Measurements from ENCODE around the gene ABO.
A peak's percentile ranks its signal among the peaks of the same experiment; 100 is the strongest.
"Not testable (repeated sequence)": the region's sequence is repeated elsewhere in the genome, so short reads cannot be mapped to it uniquely, and the experiment has no call there.

Gene ABO

GRCh38 chr9:133225171-133226011 lies 49.6 kb downstream of the ABO start:
- no peak for DNase-seq (ENCODE audit: low read depth)

DNA sequence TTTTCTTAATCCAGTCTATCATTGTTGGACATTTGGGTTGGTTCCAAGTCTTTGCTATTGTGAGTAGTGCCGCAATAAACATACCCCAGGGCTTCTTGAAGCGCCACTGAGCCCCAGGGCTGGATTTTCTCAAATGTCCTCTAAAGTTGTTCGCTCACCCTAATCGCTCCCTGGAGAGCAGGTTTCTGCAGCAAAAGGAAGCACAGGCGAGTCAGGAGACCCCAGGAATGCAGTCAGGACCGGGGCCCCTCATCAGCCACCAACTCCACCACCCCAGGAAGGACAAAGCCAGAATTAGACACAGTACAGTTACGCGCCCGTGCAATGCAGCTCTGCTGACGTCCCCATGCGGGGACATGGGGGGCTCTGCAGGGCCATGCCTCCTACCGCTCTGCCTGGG lies 50.2 kb downstream of the ABO start:
- DNase-seq (ENCODE audit: low read depth): no peak

DNA sequence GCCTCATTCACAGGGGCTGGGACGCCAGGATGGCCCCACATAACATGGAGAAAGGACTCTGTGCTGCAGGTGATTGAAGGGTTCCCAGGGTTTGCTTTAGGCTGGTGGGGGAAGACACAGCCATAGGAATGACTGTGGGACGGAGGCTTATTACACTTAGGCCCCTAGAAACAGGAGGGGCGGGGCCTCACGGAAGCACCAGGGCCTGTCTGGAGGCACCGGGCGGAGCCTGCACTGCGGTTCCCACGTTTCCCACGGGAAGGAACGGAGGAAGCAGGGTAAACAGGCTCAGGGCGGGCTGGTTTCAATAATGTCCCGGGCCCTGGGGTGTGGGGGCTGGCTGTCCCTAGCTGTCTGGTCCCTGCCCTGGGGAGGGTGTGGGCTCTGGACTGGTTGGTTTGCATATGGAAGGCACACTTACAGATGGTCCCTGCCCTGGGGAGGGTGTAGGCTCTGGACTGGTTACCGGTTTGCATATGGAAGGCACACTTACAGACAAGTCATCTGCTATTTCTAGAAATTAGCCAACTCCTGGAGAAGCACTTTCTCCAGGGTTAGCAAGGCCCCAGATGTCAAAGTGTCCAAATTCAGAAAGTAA lies 51.7 kb downstream of the ABO start:
- DNase-seq (ENCODE audit: low read depth): peak; percentile 30

- DNase-seq (ENCODE audit: low read depth): not testable (repeated sequence)
These were observed 53.0 kb downstream of the ABO start for GRCh38 chr9:133221994-133222393.

DNA sequence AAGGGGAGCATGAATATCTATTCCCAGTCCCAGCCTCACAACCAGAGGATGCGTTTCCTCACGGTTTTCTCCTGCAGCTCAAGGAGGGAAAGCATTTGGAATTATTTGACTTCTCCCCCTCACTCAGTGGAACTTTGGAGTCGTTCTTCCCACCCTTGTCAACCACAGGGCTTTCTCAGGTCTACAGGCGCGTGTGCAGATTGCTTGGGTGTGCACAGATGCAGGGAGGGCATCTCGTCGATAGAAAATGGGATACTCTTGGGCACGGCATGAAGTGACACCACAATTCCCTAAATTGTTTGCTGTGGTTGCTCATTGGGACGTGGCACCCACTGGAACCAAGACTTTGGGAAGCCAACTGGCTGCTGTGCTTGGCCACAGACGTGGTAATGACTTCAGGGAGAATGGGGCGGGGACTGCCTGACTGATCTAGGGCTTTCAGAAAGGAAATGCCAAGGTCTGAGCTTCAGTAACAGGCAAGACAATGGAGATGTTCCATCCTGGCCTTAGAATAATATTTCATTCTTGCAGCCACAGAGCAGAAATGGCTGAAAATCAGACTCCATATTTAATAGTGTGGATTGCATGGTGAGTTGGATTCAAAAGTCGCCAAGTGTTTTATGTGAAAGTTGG lies 53.7 kb downstream of the ABO start:
- DNase-seq (ENCODE audit: low read depth): no peak

- not testable (repeated sequence) for DNase-seq (ENCODE audit: low read depth)
These were observed 56.7 kb downstream of the ABO start for GRCh38 chr9:133218049-133218975.

GRCh38 chr9:133217333-133217988 lies 57.5 kb downstream of the ABO start:
- not testable (repeated sequence) for DNase-seq (ENCODE audit: low read depth)

GRCh38 chr9:133214276-133214675 lies 60.7 kb downstream of the ABO start:
- DNase-seq (ENCODE audit: low read depth): not testable (repeated sequence)

GRCh38 chr9:133210609-133211008 lies 64.4 kb downstream of the ABO start:
- no peak for DNase-seq (ENCODE audit: low read depth)

GRCh38 chr9:133210202-133210532 lies 64.8 kb downstream of the ABO start:
- no peak for DNase-seq (ENCODE audit: low read depth)

- DNase-seq (ENCODE audit: low read depth): not testable (repeated sequence)
These were observed 65.4 kb downstream of the ABO start for GRCh38 chr9:133209327-133210201.

DNA sequence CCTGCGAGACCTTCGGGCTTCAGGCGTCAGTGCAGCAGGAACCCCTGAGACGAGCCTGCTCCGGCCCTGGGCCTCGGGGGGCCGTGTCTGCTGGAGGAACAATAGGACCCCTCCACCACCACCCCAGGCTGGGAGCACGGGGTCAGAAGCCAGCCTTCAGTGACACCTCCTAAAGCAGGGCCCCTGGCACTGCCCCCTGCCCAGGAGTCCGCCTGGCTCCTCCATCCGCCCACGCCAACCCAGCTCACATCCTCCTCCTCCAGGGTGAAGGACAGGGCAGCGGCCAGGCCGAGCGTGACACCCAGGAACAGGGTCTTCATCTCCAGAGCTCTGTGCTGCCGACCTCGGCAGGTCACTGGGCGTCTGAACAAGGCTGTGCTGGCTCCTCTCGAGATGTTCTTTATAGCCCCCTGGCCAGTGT lies 66.1 kb downstream of the ABO start, which contains the start of gene OBP2B:
Gene OBP2B, minus strand, starts transcription at position 371 of the 421 bp plus-strand sequence. Its CDS starts 51 bp downstream, at position 320.
- not testable (repeated sequence) for DNase-seq (ENCODE audit: low read depth)

- not testable (repeated sequence) for DNase-seq (ENCODE audit: low read depth)
These were observed 66.7 kb downstream of the ABO start for GRCh38 chr9:133208171-133208879.

DNA sequence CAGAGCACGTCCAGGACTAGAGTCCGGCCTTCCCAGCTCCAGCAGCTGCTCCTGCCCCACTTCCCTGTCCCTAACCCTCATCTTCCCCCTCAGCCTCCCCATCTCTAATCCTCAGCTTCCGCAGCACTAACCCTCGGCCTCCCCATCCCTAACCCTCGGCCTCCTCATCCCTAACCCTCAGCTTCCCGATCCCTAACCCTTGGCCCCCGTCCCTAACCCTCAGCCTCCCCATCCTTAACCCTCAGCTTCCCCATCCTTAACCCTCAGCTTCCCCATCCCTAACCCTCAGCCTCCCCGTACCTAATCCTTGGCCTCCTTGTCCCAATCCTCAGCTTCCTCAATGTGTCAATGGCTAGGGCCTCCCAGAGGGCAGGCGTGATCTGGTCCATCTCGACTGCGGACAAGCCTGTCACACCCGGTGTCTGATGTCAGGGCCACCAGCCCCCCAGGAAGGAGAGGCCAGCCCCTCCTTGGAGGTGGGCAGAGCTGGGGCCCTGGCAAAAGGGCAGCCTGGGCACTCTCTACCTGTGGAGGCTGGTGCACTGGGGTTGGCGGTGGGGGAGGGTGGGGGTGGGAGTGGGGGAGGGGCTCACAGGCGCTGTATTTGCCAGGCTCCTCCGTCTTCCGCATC lies 67.3 kb downstream of the ABO start:
- DNase-seq (ENCODE audit: low read depth): no peak

GRCh38 chr9:133207021-133207531 lies 67.9 kb downstream of the ABO start:
- no peak for DNase-seq (ENCODE audit: low read depth)

DNA sequence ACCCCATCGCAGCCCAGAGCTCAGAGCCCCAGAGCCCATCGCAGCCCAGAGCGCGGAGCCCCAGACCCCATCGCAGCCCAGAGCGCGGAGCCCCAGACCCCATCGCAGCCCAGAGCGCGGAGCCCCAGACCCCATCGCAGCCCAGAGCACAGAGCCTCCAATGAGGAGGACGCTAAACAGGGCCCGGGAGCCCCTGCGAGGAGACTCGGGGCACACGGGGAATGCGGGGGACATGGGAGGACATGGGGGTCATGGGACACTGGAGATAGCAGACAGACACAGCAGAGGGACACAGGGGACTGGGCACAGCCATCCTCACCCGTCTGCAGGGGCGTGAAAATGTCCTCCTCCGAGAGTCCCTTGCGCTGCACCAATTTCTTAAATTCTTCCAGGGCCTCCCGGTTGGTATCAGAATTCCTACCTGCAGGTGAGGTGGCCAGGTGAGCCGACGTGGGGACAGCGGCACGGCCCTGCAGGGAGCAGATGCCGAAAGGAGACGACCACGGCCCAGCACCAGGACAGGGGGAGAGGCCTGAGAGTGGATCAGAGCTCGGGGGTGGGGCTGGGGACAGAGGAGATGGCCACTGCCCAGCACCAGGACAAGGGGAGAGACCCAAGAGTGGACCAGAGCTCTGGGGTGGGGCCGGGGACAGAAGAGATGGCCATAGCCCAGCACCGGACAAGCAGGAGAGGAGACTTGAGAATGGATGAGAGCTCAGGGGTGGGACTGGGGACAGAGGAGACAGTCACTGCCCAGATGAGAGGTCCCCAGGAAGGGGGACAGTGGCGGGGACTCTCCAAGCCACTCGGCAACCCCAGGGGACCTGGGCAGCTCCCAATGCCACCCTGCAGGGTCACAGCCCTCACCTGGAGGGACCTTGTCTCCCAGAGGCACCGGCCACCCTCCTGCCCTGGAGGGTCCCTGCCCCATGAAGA lies 68.7 kb downstream of the ABO start:
- no peak for DNase-seq (ENCODE audit: low read depth)

DNA sequence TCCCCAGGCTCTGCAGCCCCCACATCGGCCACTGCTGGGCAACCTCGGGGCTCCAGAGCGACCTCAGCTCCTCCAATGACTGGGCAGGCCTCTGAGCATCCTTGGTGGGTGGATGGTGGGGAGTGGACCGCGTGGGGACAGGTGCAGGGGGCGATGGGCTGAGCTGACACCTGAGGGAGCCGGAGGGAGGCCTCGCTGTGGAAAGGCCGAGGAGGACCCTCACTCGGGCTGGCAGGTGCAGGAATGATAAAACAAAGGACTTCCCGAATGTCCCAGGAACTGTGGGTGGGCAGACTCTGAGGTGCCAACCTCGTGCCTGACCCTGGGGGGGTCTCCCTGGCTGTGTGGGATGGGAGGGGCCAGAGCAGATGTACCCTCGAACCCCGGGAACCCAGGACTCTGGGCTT lies 69.5 kb downstream of the ABO start:
- not testable (repeated sequence) for DNase-seq (ENCODE audit: low read depth)

All from EH (cell line).